ENCODE data around the gene ZMIZ1. TPM values are rescaled to one million over a fixed set of nuclear protein-coding genes. Genes with fewer than 3 reads are reported as not detected.
A peak's percentile ranks its signal among the peaks of the same experiment; 100 is the strongest.

Gene ZMIZ1, protein sequence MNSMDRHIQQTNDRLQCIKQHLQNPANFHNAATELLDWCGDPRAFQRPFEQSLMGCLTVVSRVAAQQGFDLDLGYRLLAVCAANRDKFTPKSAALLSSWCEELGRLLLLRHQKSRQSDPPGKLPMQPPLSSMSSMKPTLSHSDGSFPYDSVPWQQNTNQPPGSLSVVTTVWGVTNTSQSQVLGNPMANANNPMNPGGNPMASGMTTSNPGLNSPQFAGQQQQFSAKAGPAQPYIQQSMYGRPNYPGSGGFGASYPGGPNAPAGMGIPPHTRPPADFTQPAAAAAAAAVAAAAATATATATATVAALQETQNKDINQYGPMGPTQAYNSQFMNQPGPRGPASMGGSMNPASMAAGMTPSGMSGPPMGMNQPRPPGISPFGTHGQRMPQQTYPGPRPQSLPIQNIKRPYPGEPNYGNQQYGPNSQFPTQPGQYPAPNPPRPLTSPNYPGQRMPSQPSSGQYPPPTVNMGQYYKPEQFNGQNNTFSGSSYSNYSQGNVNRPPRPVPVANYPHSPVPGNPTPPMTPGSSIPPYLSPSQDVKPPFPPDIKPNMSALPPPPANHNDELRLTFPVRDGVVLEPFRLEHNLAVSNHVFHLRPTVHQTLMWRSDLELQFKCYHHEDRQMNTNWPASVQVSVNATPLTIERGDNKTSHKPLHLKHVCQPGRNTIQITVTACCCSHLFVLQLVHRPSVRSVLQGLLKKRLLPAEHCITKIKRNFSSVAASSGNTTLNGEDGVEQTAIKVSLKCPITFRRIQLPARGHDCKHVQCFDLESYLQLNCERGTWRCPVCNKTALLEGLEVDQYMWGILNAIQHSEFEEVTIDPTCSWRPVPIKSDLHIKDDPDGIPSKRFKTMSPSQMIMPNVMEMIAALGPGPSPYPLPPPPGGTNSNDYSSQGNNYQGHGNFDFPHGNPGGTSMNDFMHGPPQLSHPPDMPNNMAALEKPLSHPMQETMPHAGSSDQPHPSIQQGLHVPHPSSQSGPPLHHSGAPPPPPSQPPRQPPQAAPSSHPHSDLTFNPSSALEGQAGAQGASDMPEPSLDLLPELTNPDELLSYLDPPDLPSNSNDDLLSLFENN
- 8.1 and 14.7 TPM in 2 replicates for polyA plus RNA-seq (2011; rRNA removed)
- polyA plus RNA-seq (2012; cell fraction: cytosol; rRNA removed), result 31.6 and 42.1 TPM in 2 replicates
- 63.3 and 68.3 TPM in 2 replicates for polyA plus RNA-seq (2012; cell fraction: nucleus; rRNA removed)
- 29.1 to 30.3 TPM (median 30.1 TPM) in 3 replicates for polyA plus RNA-seq (2017; fragmentation: RNase III; extraction: RNeasy Plus Mini Kit Qiagen cat#74134 plus additional on column Dnase treatment)
- 16.1 and 17.8 TPM in 2 replicates for polyA minus RNA-seq (2011; rRNA and poly(A)+ RNA removed)

DNA sequence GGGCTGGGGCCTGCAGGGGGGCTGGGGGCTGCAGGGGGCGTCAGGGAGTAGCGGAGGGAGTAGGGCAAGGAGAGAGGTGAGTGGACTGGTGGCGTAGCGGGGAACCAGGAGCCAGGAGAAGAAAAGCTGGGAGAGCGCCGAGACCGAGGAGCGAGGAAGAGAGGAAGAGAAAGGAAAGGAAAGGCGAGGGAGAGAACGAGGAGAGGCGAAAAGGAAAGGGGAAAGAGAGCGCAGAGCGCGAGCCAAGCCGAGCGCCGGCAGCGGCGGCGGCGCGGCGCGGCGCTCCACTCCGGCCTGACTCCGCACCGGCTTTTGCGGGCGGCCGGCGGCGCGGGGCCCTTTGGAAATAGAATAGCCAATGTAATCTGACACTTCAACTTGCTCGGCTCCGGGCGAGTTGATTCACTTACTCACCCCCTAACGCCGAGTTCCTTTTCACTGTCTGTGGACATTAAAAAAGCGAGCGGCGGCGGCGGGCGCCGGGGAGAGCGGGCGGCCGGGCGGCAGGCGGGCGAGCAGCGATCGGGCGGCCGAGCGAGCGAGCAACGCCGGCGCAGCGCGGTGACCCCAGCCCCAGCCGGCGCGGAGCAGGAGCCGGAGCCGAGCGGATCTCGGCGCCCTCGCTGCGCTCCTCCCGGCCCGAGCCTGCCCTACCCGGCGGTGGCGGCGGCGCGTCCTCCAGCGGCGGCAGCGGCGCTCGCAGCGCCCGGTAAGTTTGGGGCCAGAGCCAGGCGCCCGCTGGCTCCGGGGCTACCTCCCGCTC lies at the start of gene ZMIZ1:
Gene ZMIZ1 (plus strand): TSS at position 405 of the 763 bp plus-strand sequence. CDS start 132,667 bp downstream, outside the sequence.
- peaks cover 36% of the 10 kb centered on the region for H3K4me1 ChIP-seq
- peak within 1 kb of the TSS; percentile 96 for H3K4me3 ChIP-seq
- DNase-seq (ENCODE audit: low read depth in 1 of 2, low spot score in 1 of 2) (peak; percentile 92 to 93), ATAC-seq (peak; percentile 46 to 52), FAIRE-seq (no peak)
- peak within 1 kb of the TSS; percentile 98 for H3K4me2 ChIP-seq
- peak within 1 kb of the TSS; percentile 91 to 98 for H3K27ac ChIP-seq
- WGBS (ENCODE audit: missing lambda C conversion rate), result 2% methylated on average over 42 of the region's 92 CpGs
- POLR2A ChIA-PET, result interaction anchor here (1.6 to 7.1 kb wide), 2 partner anchors 36 to 94 kb away, joined by 3 to 42 read pairs; no protein-coding TSS in a partner anchor
- CTCF ChIA-PET, result interaction anchor here (0.7 to 34.5 kb wide), 7 partner anchors 18 to 1021 kb away, joined by 3 to 373 read pairs (median 3); no protein-coding TSS in a partner anchor
- no peaks in the 10 kb centered on the region for H3K9me3 ChIP-seq
- TF ChIP-seq FOSL2 (IDR thresholded peaks at IDR 0.05) (no peak; the same call in 1 of the 2 replicates), FOSL2 (CRISPR knock-in tag; IDR thresholded peaks at IDR 0.05) (peak; percentile 73), USF2 (IDR thresholded peaks at IDR 0.05) (no peak), PHF8 (IDR thresholded peaks at IDR 0.05; ENCODE audit: borderline replicate concordance, low read depth) (no peak), ZSCAN20 (CRISPR knock-in tag; IDR thresholded peaks at IDR 0.05) (no peak), HEYL (CRISPR knock-in tag; IDR thresholded peaks at IDR 0.05) (no peak), NR3C1 (IDR thresholded peaks at IDR 0.05) (no peak), FOXS1 (CRISPR knock-in tag; IDR thresholded peaks at IDR 0.05) (no peak), RNF2 (IDR thresholded peaks at IDR 0.05; ENCODE audit: borderline replicate concordance, low read depth) (no peak), HOXA7 (CRISPR knock-in tag; IDR thresholded peaks at IDR 0.05) (no peak), POLR2A (IDR thresholded peaks at IDR 0.05; ENCODE audit: low read length) (peak; percentile 62), JUN (IDR thresholded peaks at IDR 0.05) (peak; percentile 81 to 87), HOXB5 (CRISPR knock-in tag; IDR thresholded peaks at IDR 0.05) (no peak), MYC (IDR thresholded peaks at IDR 0.05; ENCODE audit: borderline replicate concordance, low read length) (0 out of 2 replicates have a peak, but pooled peaks have one; percentile 47), GATA3 (IDR thresholded peaks at IDR 0.05; ENCODE audit: borderline replicate concordance) (peak; percentile 42; the same call in 1 of the 2 replicates), FOSB (CRISPR knock-in tag; IDR thresholded peaks at IDR 0.05) (no peak), ESRRA (IDR thresholded peaks at IDR 0.05; ENCODE audit: borderline replicate concordance, low read length) (0 out of 2 replicates have a peak, but pooled peaks have one; percentile 46), CEBPB (IDR thresholded peaks at IDR 0.05) (peak in 1 of 2 experiments; percentile 39; a peak in 1 of 4 replicates), RCOR1 (IDR thresholded peaks at IDR 0.05; ENCODE audit: low read depth, low read length) (no peak), MAFK (IDR thresholded peaks at IDR 0.05; ENCODE audit: partially characterized antibody) (no peak), CTCF (IDR thresholded peaks at IDR 0.05) (no peak; the same call in 1 of the 3 replicates), CBX8 (IDR thresholded peaks at IDR 0.05) (no peak), TFCP2L1 (CRISPR knock-in tag; IDR thresholded peaks at IDR 0.05) (no peak), RAD21 (conservative IDR thresholded peaks at IDR 0.05 in 1 of 2, IDR thresholded peaks at IDR 0.05 in 1 of 2) (peak in 1 of 2 experiments; percentile 38; a peak in 3 of 5 replicates), EHF (CRISPR knock-in tag; IDR thresholded peaks at IDR 0.05) (no peak), SMC3 (IDR thresholded peaks at IDR 0.05) (peak; percentile 52), TP53 (CRISPR knock-in tag; IDR thresholded peaks at IDR 0.05) (no peak)
- TF ChIP-seq, protein P1, sequence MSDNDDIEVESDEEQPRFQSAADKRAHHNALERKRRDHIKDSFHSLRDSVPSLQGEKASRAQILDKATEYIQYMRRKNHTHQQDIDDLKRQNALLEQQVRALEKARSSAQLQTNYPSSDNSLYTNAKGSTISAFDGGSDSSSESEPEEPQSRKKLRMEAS (IDR thresholded peaks at IDR 0.05), result peak; percentile 65; the same call in 1 of the 2 replicates
- TF ChIP-seq, protein P2, sequence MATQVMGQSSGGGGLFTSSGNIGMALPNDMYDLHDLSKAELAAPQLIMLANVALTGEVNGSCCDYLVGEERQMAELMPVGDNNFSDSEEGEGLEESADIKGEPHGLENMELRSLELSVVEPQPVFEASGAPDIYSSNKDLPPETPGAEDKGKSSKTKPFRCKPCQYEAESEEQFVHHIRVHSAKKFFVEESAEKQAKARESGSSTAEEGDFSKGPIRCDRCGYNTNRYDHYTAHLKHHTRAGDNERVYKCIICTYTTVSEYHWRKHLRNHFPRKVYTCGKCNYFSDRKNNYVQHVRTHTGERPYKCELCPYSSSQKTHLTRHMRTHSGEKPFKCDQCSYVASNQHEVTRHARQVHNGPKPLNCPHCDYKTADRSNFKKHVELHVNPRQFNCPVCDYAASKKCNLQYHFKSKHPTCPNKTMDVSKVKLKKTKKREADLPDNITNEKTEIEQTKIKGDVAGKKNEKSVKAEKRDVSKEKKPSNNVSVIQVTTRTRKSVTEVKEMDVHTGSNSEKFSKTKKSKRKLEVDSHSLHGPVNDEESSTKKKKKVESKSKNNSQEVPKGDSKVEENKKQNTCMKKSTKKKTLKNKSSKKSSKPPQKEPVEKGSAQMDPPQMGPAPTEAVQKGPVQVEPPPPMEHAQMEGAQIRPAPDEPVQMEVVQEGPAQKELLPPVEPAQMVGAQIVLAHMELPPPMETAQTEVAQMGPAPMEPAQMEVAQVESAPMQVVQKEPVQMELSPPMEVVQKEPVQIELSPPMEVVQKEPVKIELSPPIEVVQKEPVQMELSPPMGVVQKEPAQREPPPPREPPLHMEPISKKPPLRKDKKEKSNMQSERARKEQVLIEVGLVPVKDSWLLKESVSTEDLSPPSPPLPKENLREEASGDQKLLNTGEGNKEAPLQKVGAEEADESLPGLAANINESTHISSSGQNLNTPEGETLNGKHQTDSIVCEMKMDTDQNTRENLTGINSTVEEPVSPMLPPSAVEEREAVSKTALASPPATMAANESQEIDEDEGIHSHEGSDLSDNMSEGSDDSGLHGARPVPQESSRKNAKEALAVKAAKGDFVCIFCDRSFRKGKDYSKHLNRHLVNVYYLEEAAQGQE (IDR thresholded peaks at IDR 0.05), result no peak
